Measurements from ENCODE around the gene PPP1R9B.

DNA sequence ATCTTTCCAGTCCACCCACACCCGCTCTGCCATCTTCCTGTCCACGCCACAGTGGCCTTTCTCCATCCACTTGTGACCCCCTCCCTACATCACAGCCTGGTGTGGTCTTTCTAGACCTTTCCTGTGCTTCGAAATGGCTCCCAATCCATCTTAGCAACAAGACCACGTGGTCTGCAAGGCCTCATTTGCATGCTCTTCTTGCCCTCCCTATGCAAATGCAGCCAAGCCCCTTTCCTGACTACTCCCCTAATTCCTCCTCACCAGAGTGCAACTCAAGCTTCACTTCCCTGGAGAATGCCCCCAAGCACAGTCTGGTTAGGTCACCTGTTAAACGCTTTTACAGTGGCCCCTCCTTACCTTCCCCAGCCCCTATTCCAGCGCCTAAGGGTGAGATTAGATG is 6.1 kb downstream of the PPP1R9B start:
- TF ChIP-seq POLR2A (IDR thresholded peaks at IDR 0.05; ENCODE audit: low read depth) (no peak), EP300 (IDR thresholded peaks at IDR 0.05) (no peak), POLR2AphosphoS5 (IDR thresholded peaks at IDR 0.05) (no peak)
- TF ChIP-seq, protein P1, sequence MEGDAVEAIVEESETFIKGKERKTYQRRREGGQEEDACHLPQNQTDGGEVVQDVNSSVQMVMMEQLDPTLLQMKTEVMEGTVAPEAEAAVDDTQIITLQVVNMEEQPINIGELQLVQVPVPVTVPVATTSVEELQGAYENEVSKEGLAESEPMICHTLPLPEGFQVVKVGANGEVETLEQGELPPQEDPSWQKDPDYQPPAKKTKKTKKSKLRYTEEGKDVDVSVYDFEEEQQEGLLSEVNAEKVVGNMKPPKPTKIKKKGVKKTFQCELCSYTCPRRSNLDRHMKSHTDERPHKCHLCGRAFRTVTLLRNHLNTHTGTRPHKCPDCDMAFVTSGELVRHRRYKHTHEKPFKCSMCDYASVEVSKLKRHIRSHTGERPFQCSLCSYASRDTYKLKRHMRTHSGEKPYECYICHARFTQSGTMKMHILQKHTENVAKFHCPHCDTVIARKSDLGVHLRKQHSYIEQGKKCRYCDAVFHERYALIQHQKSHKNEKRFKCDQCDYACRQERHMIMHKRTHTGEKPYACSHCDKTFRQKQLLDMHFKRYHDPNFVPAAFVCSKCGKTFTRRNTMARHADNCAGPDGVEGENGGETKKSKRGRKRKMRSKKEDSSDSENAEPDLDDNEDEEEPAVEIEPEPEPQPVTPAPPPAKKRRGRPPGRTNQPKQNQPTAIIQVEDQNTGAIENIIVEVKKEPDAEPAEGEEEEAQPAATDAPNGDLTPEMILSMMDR (IDR thresholded peaks at IDR 0.05): no peak

Data from esophagus muscularis mucosa (tissue), 4 donors.